GM18526 (cell line): ENCODE data around the gene PDS5B.

Source experiments
- POLR2A ChIP-seq: IDR thresholded peaks from 3 replicates; pipeline ENCODE4 v1.6.1; 2011; ENCODE audit not compliant: insufficient read length; ENCODE audit errors: extremely low read depth

PDS5B gene

GRCh38 chr13:32629866-32630265 is 43.6 kb downstream of the PDS5B start:
- no peak for TF ChIP-seq POLR2A

DNA sequence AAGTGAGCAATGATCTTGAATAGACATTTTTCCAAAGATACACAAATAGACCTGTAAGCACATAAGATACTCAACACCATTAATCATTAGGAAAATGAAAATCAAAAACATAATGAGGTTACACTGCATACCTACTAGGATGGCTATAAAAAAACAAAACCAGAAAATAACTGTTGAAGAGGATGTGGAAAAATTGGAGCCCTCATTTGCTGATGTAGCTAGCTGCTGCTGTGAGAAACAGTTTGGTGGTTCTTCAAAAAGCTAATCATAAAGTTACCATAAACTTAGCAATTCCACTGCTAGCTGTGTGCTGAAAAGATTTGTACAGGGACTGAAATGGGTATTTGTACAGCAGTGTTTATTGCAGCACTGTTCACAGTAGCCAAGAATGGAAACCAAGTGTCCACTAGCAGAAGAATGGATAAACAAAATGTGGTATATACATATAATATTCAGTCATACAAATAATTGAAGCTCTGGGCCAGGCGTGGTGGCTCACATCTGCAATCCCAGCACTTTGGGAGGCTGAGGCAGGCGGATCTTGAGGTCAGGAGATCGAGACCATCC is 46.2 kb downstream of the PDS5B start:
- TF ChIP-seq POLR2A: no peak

GRCh38 chr13:32636711-32637110 is 50.5 kb downstream of the PDS5B start:
- no peak for TF ChIP-seq POLR2A

DNA sequence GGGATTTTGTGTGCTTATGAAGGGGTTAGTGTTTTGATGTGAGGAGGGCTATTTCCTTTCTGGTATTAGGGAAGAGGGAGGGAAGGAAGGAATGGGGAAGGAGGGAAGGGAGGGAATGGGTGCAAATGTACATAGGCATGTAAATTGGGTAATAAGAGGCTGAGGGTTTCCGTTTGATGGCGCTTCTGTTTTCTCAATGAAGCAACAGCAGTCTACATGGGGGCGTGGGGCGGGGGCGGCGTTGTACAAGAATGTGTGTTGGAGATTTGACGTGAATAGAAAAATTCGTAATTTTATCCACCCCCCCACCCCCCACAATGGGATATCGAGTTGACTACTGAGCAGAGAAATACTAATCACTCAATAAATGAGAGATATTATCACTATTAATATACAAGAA is 52.5 kb downstream of the PDS5B start:
- no peak for TF ChIP-seq POLR2A

- no peak for TF ChIP-seq POLR2A
Observed at GRCh38 chr13:32639502-32640105, 53.4 kb downstream of the PDS5B start.

- no peak for TF ChIP-seq POLR2A
Observed at GRCh38 chr13:32642316-32642715, 56.1 kb downstream of the PDS5B start.

DNA sequence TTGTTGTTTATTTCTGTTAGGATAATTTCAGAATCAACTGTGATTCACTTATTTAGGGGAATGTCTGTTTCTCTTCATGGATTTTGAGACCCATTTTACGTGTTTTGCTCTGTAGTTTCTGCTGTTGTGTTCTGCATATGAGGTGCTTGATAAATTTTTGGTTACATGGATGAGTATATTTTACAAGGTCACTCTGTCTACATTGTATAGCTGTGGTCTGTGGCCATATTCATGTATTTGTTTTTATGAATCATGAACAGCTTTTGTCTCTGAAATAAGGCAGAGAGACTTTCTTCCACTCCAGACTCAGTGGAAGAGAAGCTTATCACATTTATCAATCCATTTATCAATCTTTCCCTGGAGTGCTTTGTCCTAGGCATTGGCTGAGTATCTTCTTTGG is 56.6 kb downstream of the PDS5B start:
- TF ChIP-seq POLR2A: no peak

DNA sequence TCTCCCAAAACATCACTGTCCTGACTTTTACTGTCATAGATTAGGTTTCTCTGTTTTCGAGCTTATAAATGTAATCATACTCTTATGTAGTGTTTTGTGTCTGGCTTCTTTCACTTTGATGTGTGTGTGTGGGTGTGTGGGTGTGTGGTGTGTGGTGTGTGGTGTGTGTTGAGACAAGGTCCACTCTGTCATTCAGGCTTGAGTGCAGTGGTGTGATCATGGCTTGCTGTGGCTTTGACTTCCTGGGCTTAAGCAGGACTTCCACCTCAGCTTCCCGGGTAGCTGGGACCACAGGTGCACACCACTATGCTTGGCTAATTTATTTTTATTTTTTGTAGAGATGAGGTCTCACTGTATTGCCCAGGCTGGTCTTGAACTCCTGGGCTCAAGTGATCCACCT is 59.6 kb downstream of the PDS5B start:
- no peak for TF ChIP-seq POLR2A

- no peak for TF ChIP-seq POLR2A
Observed at GRCh38 chr13:32647926-32648325, 61.7 kb downstream of the PDS5B start.

DNA sequence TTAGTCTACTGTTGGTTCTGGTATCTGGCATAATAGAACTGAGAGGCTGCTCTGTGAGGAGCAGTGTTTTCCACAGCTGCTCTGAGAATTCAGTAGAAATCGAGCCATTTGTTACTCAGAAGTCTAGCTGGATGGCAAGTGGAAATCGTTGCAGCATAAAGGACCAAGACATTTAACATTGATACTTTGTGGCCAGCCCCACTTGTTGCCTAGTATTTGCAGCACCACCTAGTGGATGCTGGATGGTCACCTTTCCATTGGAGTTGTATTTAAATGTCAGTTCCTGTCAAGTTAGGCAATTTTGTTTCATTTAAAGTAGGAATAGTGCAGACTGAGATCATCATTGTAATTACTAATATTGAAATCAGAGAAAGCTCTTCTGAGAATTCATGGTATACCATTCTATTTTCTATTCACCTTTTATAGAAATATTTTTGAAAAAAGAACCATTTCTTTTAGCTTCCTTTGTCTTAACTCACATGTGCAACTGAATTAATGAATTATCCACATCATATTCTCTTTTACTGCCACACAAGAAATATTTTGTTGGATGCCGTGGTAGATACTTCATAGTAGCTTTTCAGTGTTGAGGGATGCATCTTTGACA is 64.6 kb downstream of the PDS5B start:
- TF ChIP-seq POLR2A: no peak

GRCh38 chr13:32657309-32657708 is 71.1 kb downstream of the PDS5B start:
- no peak for TF ChIP-seq POLR2A

GRCh38 chr13:32659736-32660135 is 73.5 kb downstream of the PDS5B start:
- TF ChIP-seq POLR2A: no peak

DNA sequence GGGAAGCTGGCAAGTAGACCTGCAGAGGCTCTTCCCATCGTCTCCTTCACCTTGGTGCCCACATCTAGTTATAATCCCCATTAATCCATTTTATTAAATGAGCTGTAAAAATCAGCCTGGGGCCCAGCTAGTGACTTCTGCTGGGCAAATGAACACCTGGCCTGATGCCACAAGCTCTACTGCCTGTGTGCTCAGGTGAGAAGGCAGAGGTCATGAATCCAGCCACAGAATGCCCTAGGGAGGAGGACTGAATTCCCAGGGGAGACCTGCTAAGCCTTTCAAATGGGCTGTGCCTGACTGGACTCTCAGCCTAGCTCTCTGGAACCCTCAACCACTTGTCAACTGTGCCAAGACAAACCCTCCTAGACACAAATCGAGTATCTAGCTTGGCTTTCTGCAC is 74.0 kb downstream of the PDS5B start:
- TF ChIP-seq POLR2A: no peak

GRCh38 chr13:32661685-32662084 is 75.4 kb downstream of the PDS5B start:
- TF ChIP-seq POLR2A: no peak

DNA sequence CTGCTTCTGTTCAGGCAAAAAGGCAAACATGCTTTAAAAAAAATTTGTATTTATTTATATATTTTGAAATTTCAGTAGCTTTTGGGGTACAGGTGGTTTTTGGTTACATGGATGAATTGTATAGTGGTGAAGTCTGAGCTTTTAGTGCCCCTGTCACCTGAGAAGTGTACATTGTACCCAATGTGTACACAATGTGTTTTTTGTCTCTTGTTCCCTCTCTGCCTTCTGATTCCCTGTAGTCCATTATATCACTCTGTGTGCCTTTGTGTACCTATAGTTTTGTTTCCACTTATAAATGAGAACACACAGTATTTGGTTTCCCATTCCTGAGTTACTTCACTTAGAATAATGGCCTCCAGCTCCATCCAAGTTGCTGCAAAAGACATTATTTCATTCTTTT is 77.4 kb downstream of the PDS5B start:
- no peak for TF ChIP-seq POLR2A

GRCh38 chr13:32666990-32667571 is 80.8 kb downstream of the PDS5B start:
- TF ChIP-seq POLR2A: no peak

GRCh38 chr13:32669030-32669646 is 82.9 kb downstream of the PDS5B start:
- TF ChIP-seq POLR2A: no peak

GRCh38 chr13:32674503-32674902 is 88.3 kb downstream of the PDS5B start:
- TF ChIP-seq POLR2A: no peak
